Erythroblast (primary cell): Measurements from ENCODE around the gene RGS12.

ENCODE experiments used
- GATA1 ChIP-seq: IDR thresholded peaks from 2 replicates; pipeline ENCODE4 v1.6.1; 2011; ENCODE audit warnings: low read depth, mild to moderate bottlenecking, control low read depth, low read length, moderate library complexity
- POLR2A ChIP-seq: IDR thresholded peaks from 2 replicates; pipeline ENCODE4 v1.6.1; 2011; ENCODE audit warnings: mild to moderate bottlenecking, low read length

- TF ChIP-seq POLR2A, result no peak
- no peak for TF ChIP-seq GATA1
Measured at GRCh38 chr4:3334316-3334715, 41.5 kb downstream of the RGS12 start.
